LNCAP (cell line): ENCODE measurements around the gene CPS1.

Experiments used
- TF ChIP-seq, protein P1 (sequence below): fragments of 450-650 bp; IDR thresholded peaks from 2 replicates; pipeline ENCODE4 v1.5.1; 2017; ENCODE audit warnings: mild to moderate bottlenecking

Gene CPS1

DNA sequence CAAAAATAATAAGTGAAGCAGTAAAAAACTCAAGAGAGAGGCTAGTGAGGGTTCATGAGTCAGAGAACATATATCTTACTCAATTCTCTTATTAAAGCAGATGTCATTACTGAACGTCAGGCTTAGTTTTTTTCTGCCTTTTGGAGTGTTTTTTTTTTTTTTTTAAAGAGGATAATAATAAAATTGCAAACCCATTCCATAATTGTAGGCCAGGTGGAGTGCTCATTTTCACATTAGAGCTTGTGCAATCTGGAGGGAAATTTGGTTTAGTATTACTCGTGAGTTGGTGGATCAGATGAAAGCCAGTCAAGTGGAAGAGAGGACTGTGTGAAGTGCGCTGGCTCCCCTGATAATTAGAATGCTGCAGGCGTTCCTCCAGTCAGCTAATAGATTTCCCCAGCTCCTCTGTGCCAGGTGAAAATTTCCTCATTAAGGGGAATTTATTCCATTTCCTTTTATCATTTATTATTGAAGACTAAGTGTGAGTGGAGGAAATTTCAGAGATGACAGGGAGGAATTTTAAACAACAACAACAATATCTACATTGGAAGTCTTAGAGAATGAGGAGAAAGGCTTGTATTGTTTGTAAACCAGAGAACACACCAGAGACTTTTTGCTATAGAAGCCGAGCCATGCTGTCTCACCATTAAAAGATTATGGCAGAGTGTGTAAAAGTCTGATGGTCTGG lies 74.6 kb downstream of the CPS1 start:
- TF ChIP-seq, protein P1, sequence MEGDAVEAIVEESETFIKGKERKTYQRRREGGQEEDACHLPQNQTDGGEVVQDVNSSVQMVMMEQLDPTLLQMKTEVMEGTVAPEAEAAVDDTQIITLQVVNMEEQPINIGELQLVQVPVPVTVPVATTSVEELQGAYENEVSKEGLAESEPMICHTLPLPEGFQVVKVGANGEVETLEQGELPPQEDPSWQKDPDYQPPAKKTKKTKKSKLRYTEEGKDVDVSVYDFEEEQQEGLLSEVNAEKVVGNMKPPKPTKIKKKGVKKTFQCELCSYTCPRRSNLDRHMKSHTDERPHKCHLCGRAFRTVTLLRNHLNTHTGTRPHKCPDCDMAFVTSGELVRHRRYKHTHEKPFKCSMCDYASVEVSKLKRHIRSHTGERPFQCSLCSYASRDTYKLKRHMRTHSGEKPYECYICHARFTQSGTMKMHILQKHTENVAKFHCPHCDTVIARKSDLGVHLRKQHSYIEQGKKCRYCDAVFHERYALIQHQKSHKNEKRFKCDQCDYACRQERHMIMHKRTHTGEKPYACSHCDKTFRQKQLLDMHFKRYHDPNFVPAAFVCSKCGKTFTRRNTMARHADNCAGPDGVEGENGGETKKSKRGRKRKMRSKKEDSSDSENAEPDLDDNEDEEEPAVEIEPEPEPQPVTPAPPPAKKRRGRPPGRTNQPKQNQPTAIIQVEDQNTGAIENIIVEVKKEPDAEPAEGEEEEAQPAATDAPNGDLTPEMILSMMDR = no peak

DNA sequence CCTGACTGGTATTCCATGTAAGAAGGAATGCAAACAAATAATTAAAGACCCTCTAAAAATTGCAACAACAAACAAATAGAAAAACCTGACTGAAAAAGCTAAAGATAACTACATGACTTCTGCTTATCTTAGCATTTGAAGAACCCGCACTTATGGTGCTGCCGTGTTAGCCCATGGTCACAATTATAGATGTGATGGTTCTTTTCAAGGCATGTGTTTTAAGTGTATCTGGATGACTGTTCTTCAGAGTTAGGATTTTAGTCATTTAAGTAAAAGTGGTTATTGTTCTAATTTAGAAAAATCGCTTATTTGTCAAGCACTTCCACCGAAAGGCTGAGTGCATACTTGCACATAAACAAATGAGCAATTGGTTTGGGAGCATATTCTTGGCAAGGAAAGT lies 77.3 kb downstream of the CPS1 start:
- TF ChIP-seq, protein P1 = no peak

DNA sequence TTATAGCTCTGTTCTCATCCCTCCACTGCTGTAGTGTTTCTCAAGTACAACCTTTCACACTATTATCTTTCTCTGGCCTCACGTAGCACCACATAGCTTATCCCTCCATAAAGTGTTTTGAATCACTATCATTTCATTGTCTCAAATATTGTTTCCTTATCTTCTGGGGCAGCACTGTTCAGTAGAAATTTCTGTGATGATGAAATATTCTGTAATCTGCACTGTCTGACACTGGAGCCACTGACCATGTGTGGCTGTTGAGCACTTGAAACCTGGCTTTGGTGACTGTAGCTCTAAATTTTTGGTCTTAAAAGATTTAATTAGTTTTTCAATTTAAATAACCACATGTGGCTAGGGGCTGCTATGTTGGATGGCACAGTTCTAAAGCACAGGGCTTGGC lies 78.9 kb downstream of the CPS1 start:
- TF ChIP-seq, protein P1 = no peak

DNA sequence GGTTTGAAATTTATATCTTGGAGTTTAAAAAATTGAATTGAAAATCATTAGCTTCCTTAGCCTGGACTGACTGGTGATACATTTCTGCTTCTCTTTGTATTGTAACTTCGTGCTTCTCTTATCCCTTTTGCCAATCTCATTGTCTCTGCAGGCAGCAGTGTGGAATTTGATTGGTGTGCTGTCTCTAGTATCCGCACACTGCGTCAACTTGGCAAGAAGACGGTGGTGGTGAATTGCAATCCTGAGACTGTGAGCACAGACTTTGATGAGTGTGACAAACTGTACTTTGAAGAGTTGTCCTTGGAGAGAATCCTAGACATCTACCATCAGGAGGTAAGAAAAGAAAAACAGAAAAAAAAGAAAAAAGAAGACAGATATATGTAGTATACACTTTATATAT lies 85.9 kb downstream of the CPS1 start:
- TF ChIP-seq, protein P1 = no peak

DNA sequence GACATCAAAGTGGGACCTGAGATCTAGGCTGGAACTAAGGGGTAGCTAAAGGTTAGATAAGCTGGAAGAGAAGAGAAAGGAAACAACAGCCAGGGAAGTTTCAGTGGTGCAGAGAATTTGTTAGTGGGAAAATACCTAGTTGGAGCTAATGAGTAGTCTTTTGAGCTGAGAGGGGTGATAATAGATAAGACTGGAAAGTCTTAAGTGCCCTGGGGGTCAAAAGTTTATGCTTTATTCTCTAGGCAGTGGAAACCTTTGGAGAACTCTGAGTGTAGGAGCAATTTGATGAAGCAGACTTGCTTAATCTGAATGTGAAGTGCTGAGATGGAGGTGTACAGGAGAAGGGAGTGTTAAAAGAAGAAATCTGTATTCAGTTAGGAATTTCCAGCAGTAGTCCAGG lies 90.8 kb downstream of the CPS1 start:
- TF ChIP-seq, protein P1 = no peak

DNA sequence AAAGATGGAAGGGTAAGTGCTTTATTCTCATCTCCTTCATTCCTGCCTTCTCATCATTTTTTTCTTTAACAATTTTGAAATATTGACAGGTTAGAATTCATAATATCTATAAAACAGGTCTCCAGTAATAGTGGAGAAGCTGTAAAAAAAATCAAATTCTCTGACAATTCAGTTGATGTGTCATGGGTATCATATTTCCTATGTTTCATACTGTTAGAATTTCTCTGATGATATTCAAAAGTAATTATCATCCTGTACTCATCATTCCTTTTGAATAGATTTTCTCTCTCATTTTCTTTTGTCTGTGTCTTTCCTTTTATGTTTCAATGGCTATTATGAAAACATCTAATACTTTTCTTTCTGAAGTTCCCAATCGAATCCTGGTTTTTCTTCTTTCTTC lies 97.7 kb downstream of the CPS1 start:
- TF ChIP-seq, protein P1 = no peak

DNA sequence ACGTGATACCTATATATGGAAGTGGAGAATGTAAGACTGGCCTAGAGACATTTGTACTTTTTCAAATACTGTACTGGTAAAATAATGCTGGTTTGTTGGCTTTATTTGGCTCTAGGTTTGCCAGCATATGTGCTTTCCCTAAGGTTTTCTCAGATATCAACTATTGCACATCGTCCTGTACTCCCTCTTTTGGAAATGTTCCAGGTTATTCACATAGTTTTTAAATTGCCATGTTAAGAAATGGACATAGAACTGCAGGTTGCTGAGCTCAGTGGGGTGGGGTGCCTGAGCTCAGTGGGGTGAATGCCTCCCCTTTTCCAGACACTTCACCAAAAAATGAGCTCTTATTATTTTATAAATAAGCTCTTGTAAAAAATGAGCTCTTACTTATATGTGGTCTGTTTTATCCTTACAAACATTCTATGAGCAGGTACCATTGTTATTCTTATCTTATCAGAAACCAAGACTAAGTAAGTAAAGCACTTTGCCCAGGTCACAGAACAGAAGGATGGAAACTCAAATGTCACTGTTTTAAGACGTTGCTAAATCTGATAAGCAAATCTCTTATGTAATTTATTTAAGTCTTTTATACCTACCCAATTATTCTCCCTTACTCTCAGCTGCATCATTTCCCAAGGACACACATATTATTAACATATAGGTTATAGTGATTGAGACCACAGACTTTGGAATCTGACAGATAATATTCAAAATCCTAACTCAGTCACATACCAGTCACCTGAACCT lies 99.0 kb downstream of the CPS1 start:
- TF ChIP-seq, protein P1 = no peak
